Measurements from ENCODE around the gene DOCK2.

DNA sequence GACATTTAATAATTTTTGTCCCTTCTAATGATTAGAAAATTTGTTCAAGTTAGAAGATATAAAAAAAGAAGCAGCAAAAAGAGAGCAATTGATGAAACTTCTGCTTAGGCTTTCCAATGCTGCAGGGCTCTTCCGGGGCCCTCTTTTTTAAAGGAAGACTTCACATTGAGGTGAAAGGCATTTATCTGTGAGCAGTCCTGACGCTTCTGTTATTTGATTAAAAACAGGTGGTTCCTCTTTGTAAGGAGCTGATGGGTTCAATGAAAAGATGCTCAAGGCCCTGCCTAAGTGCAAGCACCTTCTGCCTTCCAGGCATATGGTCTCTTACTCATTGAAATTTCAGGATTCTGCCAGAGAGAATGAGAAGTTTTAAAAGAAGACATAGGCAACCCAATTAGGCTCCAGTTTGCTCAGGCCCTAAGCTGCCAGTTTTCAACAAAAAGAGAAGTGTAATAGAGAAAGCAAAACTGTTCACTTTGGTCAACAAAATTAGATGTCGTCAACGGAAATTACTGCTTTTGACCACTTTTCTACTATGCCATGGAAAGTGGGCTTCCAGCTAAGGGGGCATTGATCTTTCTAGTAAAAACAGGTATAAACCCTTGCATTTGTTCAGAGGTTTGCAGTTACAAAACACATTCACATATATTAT, 243.1 kb downstream of the DOCK2 start:
- TF ChIP-seq CHD1 (IDR thresholded peaks at IDR 0.05; ENCODE audit: low read depth, low read length), result no peak
- no peak for TF ChIP-seq RFX5 (IDR thresholded peaks at IDR 0.05; ENCODE audit: borderline replicate concordance, low read depth, low read length)
- TF ChIP-seq, protein P1, sequence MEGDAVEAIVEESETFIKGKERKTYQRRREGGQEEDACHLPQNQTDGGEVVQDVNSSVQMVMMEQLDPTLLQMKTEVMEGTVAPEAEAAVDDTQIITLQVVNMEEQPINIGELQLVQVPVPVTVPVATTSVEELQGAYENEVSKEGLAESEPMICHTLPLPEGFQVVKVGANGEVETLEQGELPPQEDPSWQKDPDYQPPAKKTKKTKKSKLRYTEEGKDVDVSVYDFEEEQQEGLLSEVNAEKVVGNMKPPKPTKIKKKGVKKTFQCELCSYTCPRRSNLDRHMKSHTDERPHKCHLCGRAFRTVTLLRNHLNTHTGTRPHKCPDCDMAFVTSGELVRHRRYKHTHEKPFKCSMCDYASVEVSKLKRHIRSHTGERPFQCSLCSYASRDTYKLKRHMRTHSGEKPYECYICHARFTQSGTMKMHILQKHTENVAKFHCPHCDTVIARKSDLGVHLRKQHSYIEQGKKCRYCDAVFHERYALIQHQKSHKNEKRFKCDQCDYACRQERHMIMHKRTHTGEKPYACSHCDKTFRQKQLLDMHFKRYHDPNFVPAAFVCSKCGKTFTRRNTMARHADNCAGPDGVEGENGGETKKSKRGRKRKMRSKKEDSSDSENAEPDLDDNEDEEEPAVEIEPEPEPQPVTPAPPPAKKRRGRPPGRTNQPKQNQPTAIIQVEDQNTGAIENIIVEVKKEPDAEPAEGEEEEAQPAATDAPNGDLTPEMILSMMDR (IDR thresholded peaks at IDR 0.05; ENCODE audit: control extremely low read depth in 1 of 3, insufficient read depth in 1 of 3, low read depth in 1 of 3, low read length in 3 of 3), result no peak
- TF ChIP-seq EGR1 (IDR thresholded peaks at IDR 0.05; ENCODE audit: borderline replicate concordance, low read depth, low read length), result no peak
- no peak for TF ChIP-seq BACH1 (IDR thresholded peaks at IDR 0.05; ENCODE audit: low read length)
- no peak for TF ChIP-seq POLR2A (IDR thresholded peaks at IDR 0.05; ENCODE audit: control extremely low read depth in 1 of 2, low read depth in 2 of 2, low read length in 2 of 2)
- TF ChIP-seq SIN3A (conservative IDR thresholded peaks at IDR 0.05 in 1 of 2, IDR thresholded peaks at IDR 0.05 in 1 of 2; ENCODE audit: low read depth in 1 of 2, low read length in 2 of 2), result no peak
- TF ChIP-seq, protein P2, sequence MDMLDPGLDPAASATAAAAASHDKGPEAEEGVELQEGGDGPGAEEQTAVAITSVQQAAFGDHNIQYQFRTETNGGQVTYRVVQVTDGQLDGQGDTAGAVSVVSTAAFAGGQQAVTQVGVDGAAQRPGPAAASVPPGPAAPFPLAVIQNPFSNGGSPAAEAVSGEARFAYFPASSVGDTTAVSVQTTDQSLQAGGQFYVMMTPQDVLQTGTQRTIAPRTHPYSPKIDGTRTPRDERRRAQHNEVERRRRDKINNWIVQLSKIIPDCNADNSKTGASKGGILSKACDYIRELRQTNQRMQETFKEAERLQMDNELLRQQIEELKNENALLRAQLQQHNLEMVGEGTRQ (IDR thresholded peaks at IDR 0.05; ENCODE audit: low read length), result no peak
- no peak for TF ChIP-seq FOSL1 (IDR thresholded peaks at IDR 0.05; ENCODE audit: insufficient read depth, low read depth, low read length)
- no peak for TF ChIP-seq CREB1 (IDR thresholded peaks at IDR 0.05)
- no peak for TF ChIP-seq EZH2 (IDR thresholded peaks at IDR 0.05; ENCODE audit: low read depth, low read length, severe bottlenecking)
- no peak for TF ChIP-seq EP300 (IDR thresholded peaks at IDR 0.05; ENCODE audit: borderline replicate concordance in 1 of 2, low read depth in 2 of 2, low read length in 2 of 2)
